Measurements from ENCODE around the gene PDE4C.
"Not testable (repeated sequence)": the region's sequence is repeated elsewhere in the genome, so short reads cannot be mapped to it uniquely, and the experiment has no call there.

PDE4C gene

DNA sequence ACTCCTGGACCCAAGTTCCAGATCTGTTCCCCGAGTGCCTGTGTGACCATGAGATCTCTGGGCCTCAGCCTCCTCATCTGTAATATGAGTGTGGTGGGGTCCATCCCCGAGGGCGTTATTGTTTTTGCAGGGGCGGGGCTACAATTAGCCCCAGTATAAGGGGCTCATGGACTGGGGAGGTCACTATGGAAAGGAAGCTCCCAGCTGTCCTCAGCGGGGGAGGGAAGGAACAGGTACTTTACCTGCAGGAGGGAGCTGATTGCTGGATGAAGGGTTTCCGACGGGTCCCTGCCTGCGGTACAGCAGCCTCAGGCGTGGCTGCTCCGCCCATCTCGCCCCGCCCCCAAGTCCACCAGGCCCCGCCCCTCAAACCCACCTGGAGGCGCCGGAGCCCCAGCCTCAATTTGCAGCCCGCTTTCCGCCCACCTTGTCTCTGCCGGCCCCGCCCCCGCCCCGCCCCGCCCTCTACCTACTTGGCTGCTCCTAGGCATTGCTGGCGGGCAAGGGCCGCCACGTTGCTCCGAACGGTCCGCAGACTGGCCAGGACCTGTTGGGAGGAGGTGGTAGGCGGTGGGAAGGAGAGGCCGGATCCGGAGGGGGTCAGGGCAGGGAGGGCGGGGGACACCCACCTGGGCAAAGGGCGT lies 5.5 kb downstream of the PDE4C start:
- DNase-seq: no peak

DNA sequence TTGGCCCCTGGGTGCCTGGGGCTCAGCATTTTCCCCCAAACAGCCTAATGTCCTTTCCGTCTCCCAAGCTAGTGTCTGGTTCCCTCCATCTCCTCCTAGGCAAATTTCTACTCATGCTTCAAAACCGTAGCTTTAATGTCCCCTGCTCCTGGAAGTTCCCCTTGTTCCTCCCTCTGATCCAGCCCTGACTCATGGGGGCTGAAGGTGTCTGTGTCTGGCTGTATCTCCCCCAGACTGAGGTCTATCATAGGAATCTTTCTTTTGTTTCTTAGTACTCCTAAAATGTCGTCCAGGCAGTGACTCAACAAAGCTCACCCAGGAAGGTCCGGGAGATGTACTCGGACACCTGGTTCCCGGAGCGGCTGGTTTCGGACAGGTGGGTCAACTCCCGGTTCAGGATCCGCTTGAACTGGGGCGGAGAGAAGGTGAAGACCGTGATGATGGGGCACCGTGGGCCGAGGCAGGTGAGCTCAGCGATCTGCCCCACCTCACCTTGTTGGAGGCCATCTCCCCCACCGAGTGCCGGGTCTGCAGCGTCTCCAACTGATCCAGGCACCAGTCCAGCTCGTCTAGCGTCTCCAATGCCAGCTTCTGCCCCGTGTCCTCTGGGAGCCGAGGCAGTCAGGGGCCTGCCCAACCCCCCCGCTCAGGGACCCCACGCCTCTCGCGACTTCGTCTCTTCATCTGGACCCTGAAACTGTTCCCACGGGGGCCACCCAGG lies 6.2 kb downstream of the PDE4C start:
- DNase-seq: no peak

DNA sequence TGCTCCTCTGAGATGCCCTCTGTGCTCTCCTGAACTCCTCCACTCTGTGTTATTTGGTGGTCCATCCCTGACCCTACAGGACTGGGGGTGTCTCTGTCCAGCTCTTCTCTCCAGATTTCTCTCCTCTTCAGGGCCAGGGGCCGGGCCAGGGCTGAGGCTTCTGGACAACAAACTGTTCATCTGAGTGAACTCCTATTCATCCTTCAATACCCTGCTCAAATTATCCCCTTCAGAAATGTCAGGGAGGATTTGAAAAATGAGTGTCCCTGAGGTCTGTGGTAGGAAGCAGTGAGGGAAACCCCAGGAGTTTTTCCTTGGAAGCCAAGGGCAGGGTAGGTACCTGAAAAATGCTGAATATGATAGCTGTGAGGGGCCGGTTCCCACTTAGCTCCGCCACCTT lies 7.6 kb downstream of the PDE4C start:
- DNase-seq: no peak

DNA sequence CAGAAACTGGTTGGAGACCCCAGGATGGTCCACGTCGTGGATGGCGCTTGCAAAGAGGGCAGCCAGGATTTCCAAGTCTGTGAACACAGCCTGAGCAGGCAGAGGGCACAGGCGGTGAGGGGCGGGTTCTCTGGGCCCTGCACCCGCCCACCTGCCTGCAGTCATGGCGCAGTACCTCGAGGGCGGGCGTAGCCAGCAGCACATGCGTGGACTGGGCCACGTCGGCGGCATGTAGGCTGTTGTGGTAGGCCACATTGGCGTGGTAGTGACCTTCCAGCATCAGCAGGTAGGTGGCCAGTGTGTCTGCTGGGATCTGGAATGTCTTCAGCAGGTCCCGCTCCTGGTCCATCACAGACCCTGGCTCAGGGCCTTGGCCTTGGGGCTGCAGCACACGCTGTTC lies 8.1 kb downstream of the PDE4C start:
- no peak for DNase-seq

DNA sequence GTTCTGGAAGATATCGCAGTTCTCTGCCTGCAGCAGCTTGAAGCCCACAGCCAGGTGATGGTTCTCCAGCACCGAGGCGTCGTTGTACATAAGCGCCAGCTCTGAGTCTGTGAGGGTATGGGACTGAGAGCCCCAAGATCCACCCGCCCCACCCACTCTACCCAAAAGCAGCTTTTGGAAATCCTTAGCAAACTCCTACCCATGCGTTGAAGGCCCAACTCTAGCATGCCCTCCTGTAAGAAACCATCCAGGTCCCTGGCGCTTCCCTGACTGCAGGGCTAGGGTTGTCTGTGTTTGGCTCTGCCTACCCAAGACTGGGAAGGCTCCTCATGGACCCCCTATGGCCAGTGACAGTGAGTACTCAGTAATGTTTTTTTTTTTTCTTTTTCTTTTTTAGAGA lies 9.4 kb downstream of the PDE4C start:
- DNase-seq: no peak

DNA sequence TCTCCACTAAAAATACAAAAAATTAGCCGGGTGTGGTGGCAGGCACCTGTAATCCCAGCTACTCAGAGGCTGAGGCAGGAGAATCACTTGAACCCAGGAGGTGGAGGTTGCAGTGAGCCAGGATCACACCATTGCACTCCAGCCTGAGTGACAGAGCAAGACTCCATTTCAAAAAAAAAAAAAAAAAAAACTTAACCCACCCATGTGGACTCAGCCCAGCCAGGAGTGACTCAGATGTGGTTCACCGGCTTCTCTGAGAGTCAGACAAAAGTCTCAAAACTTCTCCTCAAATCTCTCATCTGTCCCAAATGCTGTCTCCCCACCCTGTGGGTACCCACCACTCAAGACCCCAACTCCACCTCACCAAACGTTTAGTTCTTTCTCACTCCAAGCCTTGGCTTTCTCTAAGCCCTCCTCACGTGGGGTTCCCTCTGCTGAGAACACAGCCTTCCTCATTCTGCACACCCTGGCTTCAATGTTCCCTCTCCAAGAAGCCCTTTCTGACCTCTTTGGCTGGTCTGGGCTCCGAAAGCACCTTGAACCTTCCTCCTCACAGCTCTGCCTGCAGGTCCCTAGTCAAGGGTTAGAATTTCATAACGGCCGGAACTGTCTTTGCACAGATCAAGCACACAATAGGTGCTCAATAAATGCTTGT lies 11.3 kb downstream of the PDE4C start:
- no peak for DNase-seq

DNA sequence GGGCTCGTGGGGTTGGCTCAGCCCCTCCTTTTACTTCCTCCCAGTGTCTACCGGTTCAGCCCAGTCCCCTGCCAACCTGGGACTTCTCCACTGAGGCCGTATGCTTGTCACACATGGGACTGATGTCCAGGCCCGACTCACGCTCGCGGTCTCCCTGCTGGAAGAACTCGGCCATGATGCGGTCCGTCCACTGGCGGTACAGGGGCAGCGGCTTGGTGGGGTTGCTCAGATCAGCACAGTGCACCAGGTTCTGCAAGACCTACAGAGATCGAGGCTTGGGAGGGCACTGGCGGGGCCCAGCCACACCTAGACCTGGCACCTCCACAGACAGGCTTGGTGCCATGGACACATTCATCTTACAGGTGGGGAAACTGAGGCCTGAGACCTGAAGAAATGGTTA lies 14.6 kb downstream of the PDE4C start:
- no peak for DNase-seq

DNA sequence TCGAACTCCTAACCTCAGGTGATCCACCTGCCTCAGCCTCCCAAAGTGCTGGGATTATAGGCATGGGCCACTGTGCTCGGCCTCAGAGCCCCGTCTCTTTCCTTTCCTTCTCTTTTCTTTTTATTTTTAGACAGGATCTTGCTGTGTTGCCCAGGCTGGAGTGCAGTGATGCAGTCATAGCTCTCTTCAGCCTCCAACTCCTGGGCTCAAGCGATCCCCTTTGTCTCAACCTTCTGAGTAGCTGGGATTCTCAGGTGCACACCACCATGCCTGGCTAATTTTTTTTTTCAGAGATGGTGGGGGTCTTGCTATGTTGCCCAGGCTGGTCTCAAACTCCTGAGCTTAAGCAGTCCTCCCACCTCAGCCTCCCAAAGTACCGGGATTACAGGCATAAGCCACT lies 16.3 kb downstream of the PDE4C start:
- not testable (repeated sequence) for DNase-seq

DNA sequence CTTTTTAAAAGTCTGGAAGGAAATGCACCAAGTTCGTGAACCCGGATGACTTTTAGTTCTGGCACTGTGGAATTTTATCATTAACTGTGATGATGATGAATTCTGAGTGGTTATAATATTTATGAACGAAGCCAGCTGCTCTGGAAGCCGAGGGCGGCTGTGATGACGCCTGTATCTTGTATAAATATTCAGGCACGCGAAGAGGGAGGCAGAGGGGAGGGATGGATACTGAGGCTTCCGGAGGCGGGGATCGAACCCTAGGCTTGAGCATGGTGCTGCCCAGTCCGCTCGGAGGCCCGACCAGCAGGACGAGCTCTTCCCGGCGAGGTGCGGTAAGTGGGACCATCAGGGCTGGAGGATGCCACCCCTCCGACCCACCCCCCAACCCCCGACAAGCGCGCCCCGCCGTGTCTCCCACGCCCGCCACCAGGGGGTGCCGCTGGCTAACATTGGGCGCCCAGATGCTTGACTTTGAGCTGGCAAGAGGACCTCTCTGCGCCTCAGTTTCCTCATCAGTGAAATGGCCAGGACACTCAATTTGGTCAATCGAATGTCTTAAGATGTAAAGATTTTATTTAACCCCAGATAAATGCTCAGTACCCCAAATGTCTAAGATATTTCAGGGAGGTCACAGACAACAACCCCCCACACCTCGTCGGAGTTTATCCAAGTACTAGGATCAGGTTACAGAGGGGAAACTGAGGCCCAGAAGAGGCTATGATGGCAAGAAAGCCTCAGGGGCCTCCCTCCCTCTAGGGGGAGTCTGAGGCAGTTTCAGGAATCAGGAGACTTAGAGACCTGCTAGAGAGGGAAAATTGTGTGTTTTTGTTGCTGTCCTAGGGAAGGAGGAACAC lies 17.9 kb downstream of the PDE4C start:
- DNase-seq: peak; percentile 16

DNA sequence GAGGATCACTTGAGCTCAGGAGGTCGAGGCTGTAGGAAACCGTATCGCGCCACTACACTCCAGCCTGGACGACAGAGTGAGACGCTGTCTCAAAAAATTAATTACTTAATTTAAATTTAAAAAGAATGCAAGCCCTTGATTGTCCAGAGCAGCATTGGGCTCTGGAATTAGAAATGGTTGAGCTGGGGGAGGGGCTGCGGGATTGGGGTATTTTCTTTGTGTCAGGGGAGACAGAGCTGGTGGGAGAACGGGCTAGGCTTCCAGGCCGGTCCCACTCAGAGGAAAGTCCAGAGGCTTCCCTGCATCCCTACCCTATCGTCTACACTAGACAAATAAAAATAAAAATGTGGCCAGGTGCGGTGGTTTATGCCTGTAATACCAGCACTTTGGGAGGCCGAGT lies 20.2 kb downstream of the PDE4C start:
- DNase-seq: no peak

DNA sequence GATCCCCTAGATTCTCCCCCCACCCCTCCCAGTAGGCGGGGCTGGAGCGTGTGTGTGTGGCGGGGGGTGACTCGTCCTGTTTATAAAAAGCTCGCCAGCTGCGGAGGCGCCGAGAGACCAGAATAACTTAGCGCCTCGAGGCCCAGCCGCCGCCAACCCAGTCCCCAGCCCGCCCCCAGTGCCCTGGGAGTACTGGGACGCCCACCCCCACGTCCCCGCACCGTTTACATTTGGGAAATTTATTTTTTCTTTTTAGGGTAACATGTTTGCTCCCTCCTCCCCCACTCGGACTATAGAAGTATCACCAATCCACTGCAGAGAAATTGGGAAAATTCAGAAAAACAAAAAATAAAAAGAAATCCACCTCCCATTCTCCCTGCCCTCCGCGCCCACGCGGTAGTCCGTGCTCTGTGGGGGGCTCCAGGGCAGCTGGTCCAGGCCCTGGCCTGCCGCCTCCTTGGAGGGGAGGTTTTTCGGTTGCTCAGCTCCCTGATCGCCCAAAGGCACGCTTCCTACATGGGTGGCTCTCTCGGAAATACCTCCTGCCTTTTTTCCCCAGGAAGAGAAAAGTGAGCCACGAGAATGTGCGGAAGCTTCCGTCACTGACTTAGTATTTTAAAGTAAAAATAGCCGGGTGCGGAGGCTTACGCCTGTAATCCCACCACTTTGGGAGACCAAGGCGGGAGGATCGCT lies 20.9 kb downstream of the PDE4C start:
- peak; percentile 51 for DNase-seq

DNA sequence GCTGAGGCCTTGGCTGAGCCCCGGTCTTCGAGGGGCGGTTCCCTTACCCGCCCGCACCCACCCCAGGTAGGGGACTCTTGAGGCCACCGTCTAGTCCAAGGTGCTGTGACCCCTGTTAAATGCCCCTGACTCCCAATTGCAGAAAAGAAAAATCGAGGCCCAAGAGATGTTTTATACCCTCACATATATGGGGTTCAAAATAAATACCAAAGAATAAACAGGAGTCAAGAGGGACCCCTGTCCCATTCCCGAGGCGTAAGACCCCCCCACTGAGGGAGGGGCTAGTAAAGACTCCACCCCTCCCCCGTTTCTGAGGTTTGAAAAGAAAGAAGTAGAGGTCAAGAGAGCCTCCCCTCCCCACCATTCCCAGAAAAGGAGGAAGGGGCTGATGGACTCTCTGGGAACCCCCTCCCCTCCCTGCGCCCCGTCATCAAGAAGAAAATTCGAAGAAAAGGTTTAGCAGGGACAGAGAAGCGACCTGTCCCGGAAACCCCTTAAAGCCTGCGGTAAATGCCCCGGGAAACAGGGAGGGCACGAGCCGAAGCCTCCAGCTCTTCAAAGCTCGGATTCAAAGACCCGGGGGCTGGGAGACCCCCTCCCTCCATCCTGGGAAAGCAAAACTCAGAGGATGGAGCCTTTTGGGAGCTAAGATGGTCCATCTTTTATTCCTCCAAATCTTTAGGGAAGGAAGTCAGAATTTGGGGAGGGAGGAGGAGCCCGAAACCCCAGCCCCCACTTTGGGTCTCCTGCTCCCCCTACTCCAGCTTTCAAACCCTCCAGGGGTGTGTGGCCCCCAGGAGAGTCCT lies 21.6 kb downstream of the PDE4C start:
- no peak for DNase-seq

DNA sequence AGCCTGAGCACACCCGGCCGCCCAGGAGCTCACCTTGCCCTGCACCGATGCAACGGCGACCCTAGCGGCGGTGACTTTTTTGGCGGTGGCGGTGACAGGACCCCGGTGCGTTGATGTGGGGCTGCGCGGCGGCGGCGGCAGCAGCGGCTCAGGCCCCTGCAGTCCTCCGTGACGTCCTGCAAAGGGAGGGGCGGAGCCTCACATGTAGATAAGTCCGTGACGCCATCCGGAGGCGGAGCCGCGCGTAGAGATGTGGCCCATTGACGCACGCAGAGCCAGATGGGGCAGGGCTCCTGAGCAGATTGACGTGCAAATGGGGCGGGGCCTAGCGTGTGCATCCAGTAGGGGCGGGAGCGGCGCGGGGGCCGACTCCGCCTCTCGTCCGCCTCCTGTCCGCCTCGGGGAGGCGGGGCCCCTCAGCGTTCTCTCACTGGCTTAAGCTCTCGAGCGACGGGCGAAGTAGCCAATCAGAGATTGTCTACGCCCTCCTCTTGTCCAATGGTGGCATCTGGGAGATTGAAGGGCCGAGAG lies 22.3 kb downstream of the PDE4C start, which contains the start of gene RAB3A:
RAB3A (minus strand) TSS at position 180 of the 531 bp plus-strand sequence. CDS start 1,302 bp downstream, outside the sequence.
- DNase-seq: peak; percentile 100

DNA sequence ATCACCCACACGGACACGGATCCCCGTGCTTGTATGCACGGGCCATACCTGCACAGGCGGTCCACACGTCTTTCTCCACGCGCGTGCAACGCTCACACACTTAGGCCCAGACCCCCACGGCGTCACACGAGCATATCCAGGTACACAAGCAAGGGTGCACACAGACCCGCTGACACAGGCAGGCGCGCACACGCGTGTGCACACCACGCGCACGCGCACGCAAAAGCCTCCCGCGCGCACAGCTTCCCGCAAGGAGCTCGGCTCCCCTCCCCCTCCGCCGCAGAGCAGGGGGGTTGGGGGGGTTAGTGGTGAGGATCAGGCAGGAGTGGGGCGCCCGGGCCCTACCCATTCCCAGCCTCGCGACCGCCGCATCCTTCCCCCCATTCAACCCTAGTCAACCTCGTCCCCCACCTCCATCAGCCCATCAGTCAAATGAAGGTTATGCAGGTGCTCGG lies 22.8 kb downstream of the PDE4C start:
- peak; percentile 32 for DNase-seq

DNA sequence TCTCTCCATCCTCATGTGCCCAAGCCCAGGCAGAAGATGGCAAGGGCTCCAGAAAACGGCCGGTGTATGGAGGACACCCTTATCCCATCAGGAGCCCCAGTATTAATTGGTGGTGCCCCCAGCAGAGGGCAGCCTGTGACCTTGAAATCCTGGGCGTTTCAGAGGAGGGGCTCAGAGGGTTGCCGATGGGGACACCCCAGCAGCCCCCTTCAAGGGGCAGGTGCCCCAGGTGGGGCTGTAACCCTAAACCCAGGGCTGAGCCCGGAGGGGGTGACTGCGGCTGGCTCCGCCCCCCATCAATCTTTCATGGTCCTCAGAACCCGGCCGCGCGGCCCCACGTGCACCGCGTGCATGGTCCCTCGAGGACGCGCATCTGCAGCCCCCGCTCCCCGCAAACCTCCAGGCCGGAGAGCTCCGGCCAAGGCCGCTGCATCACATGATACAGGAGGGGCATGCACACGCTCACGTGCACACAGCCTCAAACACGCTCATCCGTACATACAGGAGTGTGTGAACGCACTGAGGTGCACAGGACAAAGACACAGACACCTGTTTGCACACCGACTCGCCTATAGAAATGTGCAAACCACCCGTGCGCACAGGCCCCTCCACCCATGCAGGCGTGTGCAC lies 23.3 kb downstream of the PDE4C start:
- DNase-seq: peak; percentile 39

DNA sequence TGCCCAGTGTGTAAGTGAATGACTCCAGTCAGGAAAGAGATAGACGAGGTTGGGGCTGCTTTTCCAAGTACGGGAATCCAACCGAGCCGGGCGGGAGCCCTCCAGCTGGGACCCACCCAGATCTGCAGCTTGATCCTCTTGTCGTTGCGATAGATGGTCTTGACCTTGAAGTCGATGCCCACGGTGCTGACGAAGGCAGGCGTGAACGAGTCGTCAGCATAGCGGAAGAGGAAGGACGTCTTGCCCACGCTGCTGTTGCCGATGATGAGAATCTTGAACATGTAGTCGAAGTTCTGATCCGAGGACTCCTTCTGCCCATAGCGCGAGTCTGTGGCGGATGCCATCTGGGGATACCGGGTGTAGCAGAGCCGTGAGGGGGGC lies 23.9 kb downstream of the PDE4C start:
- no peak for DNase-seq

DNA sequence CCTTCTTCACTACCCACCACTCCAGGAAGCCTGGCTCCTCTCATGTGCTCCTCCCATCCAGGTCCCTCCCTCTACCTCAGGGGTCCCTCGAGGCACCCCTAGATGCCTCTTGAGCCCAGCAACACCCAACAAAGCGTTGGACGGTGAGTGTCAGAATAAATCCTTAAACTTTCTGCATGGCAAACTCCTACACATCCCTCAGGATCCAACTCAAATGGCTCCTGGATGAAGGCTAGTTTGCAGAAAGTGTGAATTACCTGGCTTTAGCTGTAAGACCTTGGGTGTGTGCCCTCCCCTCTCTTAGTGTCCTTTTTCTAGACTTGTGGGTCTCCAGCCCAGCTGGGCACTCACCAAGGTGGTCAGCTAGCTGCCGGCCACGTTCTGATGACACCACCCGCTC lies 27.9 kb downstream of the PDE4C start:
- no peak for DNase-seq

DNA sequence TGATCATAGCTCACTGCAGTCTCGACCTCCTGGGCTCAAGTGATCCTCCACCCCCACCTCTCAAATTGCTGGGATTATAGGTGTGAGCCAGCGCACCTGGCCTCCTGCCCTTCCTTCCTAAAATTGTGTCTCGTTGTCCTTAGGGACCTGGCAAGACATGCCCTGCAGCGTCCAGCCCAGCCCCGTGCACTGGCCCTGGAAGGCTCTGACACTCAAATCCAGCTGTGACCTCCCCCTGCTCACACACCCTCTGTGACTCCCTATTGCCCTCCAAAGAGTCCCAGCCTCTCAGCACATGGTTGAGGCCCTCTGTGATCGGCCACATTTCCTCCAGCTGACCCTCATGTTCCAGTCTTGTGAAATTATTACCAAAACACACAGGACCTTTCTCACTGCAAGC lies 28.3 kb downstream of the PDE4C start:
- no peak for DNase-seq

DNA sequence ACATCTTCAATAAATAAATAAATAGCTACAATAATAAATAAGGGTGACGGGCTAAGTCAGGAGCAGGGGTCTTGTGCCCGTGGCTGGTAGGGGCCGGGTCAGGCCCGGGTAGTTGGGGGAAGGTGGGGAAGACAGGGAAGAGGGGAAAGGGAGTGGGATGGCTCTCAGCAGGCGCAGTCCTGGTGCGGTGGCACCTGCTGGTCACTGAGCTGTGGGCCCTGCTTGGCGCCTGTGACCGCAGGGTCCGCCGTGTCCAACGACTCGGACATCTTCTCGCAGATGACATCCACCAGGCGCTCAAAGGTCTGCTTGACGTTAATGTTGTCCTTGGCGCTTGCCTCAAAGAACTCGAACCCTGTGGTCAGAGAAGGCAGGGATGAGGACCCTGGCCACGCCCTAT lies 28.9 kb downstream of the PDE4C start:
- DNase-seq: no peak

DNA sequence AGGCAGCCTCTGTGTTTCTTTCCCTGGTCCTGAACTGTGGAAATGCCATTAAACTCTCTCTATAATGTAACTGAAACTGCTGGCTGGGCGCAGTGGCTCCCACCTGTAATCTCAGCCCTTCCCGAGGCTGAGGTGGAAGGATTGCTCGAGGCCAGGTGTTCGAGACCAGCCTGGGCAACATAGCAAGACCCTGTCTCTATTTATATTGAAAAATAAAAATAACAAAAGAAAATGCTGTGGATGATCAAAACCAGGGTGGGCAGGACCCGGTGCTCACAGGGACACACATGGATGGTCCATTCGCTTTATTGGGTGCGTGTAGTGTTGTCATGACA lies 29.8 kb downstream of the PDE4C start:
- no peak for DNase-seq
